GM19025 (cell line): ENCODE results near the gene UCMA.

Experiments used
- ATAC-seq: cut with Tn5 transposase; IDR thresholded peaks from one replicate; pipeline ENCODE4 v1.9.1; 2021; ENCODE audit warnings: mild to moderate bottlenecking, low read depth, moderate library complexity; ENCODE audit not compliant: unreplicated experiment

The UCMA gene

DNA sequence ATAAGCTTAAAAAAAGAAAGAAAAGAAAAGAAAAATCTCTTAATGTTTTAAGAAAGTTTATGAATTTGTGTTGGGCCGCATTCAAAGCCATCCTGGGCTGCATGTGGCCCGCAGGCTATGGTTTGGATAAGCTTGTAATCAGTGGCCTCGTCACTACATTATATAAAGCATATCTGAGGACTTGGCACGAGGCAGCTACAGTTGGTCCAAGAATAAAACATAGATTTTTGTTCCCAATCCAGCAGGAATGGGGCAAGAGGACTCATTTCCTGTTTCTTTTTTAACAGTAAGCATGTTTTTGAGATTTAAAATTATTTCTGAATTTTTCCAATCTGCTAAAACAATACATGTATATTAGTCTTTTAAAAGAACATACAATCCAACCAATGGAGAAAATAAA, 44.2 kb downstream of the UCMA start:
- no peak for ATAC-seq

GRCh38 chr10:13188593-13188992, 45.6 kb downstream of the UCMA start:
- ATAC-seq = no peak

DNA sequence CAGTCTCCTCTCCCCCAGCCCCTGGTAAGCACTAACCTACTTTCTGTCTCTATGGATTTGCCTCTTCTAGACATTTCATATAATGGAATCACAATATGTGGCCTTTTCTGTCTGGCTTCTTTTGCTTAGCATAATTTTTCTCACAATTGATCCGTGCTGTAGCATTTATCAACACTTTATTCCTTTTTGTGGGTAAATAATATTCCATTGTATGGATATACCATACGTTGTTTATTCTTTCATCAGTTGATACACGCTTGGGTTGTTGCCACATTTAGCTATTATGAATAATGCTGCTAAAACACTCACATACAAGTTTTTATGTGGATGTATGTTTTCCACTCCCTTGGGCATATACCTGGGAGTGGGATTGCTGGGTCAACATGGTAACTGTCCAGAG, 47.0 kb downstream of the UCMA start:
- ATAC-seq = no peak

GRCh38 chr10:13184730-13185514, 49.3 kb downstream of the UCMA start:
- no peak for ATAC-seq

DNA sequence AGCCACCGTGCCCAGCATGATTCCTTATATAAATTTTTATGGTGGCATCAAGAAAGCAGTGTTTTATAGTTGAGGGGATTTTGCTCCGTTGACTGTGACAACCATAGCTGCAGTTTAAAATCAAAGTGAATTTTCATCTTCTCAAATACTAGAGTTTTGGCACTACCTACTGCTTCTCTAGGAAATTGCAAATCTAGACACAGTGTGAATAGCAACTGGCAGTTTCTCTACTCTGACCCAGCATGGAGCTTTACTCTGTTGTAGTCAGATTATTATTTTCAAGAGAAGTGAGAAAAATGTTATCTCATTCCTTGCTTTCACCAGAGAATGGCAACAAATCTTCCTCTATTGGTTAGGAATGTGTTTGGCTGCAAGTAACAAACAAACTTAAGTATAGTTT, 49.9 kb downstream of the UCMA start:
- no peak for ATAC-seq

- ATAC-seq = no peak
Observed at GRCh38 chr10:13183625-13184024, 50.5 kb downstream of the UCMA start.

DNA sequence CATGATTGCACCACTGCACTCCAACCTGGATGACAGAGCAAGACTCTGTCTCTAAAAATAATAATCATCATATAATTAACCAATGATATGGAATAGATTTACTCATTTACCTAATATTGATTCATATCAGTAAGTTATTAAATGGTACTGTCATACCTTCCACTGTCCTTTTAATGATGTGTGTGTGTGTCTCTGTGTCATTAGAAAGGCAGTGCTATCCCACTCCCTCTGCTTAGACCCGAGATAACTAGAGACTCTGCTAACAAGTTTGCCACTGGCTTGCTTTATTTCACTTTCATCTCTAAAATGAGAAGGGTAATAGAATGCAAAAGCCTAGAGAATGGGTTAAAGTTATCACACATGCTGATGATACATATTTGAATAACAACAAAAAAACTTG, 51.8 kb downstream of the UCMA start:
- ATAC-seq = no peak

- ATAC-seq = no peak
Observed at GRCh38 chr10:13180788-13181187, 53.4 kb downstream of the UCMA start.

- no peak for ATAC-seq
Observed at GRCh38 chr10:13173616-13174015, 60.6 kb downstream of the UCMA start.
